OCI-LY1 (cell line): ENCODE results near the gene ELL2.

Experiments
- H2AFZ ChIP-seq: fragments of 200-600 bp; sonication (generic), shearing (Covaris generic); 2 replicates; pipeline ENCODE4 v1.6.0; 2014; ENCODE audit warnings: antibody characterized with exemption, mild to moderate bottlenecking, low read length
- H3F3A ChIP-seq: fragments of 200-600 bp; sonication (generic), shearing (Covaris generic); 2 replicates; pipeline ENCODE4 v1.6.0; 2014; ENCODE audit warnings: mild to moderate bottlenecking, antibody characterized with exemption, low read length, moderate library complexity; ENCODE audit not compliant: insufficient read depth
- H3K27ac ChIP-seq: fragments of 200-600 bp; sonication (generic); 2 replicates; pipeline ENCODE4 v1.5.1; 2014; ENCODE audit warnings: low read length, mixed run types, mild to moderate bottlenecking, low read depth; ENCODE audit not compliant: poor library complexity, severe bottlenecking
- H3K27me3 ChIP-seq: fragments of 200-600 bp; sonication (generic); 2 replicates; pipeline ENCODE4 v1.6.0; 2014; ENCODE audit warnings: antibody characterized with exemption, mild to moderate bottlenecking, low read length, moderate library complexity; ENCODE audit not compliant: insufficient read depth
- H3K36me3 ChIP-seq: fragments of 200-600 bp; sonication (generic); 2 replicates; pipeline ENCODE4 v1.6.1; 2014; ENCODE audit warnings: mild to moderate bottlenecking, antibody characterized with exemption, low read length, moderate library complexity, mixed read lengths; ENCODE audit not compliant: insufficient read depth
- H3K4me1 ChIP-seq: fragments of 200-600 bp; sonication (generic); 2 replicates; pipeline ENCODE4 v1.5.1; 2014; ENCODE audit warnings: mild to moderate bottlenecking, low read length, moderate library complexity; ENCODE audit not compliant: insufficient read depth, severe bottlenecking
- H3K4me2 ChIP-seq: fragments of 200-600 bp; sonication (generic), shearing (Covaris generic); 2 replicates; pipeline ENCODE4 v1.6.1; 2014; ENCODE audit warnings: low read length
- H3K4me3 ChIP-seq: fragments of 200-600 bp; sonication (generic); 2 replicates; pipeline ENCODE4 v1.5.1; 2014; ENCODE audit warnings: low read length, low read depth, mild to moderate bottlenecking, mixed read lengths; ENCODE audit not compliant: poor library complexity, severe bottlenecking
- H3K79me2 ChIP-seq: fragments of 200-600 bp; shearing (Covaris generic); 2 replicates; pipeline ENCODE4 v1.6.1; 2016; ENCODE audit warnings: mixed run types, low read length, mixed read lengths; ENCODE audit not compliant: insufficient read depth
- H3K9ac ChIP-seq: fragments of 200-600 bp; sonication (generic), shearing (Covaris generic); 2 replicates; pipeline ENCODE4 v1.6.1; 2014; ENCODE audit warnings: mild to moderate bottlenecking, low read length, mixed read lengths
- H3K9me2 ChIP-seq: fragments of 200-600 bp; sonication (generic), shearing (Covaris generic); 2 replicates; pipeline ENCODE4 v1.6.1; 2014; ENCODE audit warnings: low read depth, mild to moderate bottlenecking, low read length, mixed read lengths
- H3K9me3 ChIP-seq: fragments of 200-600 bp; shearing (Covaris generic); 2 replicates; pipeline ENCODE4 v1.6.1; 2014; ENCODE audit warnings: low read length, mixed read lengths
- H4K20me1 ChIP-seq: fragments of 200-600 bp; sonication (generic), shearing (Covaris generic); 2 replicates; pipeline ENCODE4 v1.6.0; 2016; ENCODE audit warnings: mild to moderate bottlenecking, low read length; ENCODE audit not compliant: insufficient read depth
- EZH2 ChIP-seq: fragments of 200-600 bp; sonication (generic), shearing (Covaris generic); IDR thresholded peaks from 2 replicates; pipeline ENCODE4 v1.8.0; 2017; ENCODE audit warnings: borderline replicate concordance, mixed run types, mild to moderate bottlenecking, antibody characterized with exemption, low read length, moderate library complexity, mixed read lengths
- TF ChIP-seq, protein P1 (sequence below): fragments of 200-600 bp; sonication (generic), shearing (Covaris generic); IDR thresholded peaks from 2 replicates; pipeline ENCODE4 v1.5.1; 2017; ENCODE audit warnings: mild to moderate bottlenecking, antibody characterized with exemption, low read length, moderate library complexity, mixed read lengths

Gene ELL2

GRCh38 chr5:95850391-95850894, 111.2 kb downstream of the ELL2 start:
- H3K79me2 ChIP-seq: no peaks in the 10 kb centered on the region
- H4K20me1 ChIP-seq: no peaks in the 10 kb centered on the region
- H3K27ac ChIP-seq: no peak overlapping the region
- no peak overlapping the region for H3K9ac ChIP-seq
- no peak overlapping the region for H3K4me2 ChIP-seq
- H2AFZ ChIP-seq: no peak overlapping the region
- H3F3A ChIP-seq: no peaks in the 10 kb centered on the region
- no peaks in the 10 kb centered on the region for H3K9me2 ChIP-seq
- TF ChIP-seq, protein P1, sequence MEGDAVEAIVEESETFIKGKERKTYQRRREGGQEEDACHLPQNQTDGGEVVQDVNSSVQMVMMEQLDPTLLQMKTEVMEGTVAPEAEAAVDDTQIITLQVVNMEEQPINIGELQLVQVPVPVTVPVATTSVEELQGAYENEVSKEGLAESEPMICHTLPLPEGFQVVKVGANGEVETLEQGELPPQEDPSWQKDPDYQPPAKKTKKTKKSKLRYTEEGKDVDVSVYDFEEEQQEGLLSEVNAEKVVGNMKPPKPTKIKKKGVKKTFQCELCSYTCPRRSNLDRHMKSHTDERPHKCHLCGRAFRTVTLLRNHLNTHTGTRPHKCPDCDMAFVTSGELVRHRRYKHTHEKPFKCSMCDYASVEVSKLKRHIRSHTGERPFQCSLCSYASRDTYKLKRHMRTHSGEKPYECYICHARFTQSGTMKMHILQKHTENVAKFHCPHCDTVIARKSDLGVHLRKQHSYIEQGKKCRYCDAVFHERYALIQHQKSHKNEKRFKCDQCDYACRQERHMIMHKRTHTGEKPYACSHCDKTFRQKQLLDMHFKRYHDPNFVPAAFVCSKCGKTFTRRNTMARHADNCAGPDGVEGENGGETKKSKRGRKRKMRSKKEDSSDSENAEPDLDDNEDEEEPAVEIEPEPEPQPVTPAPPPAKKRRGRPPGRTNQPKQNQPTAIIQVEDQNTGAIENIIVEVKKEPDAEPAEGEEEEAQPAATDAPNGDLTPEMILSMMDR: no peak
- no peak for TF ChIP-seq EZH2
- no peak overlapping the region for H3K4me3 ChIP-seq
- no peaks in the 10 kb centered on the region for H3K36me3 ChIP-seq
- no peaks in the 10 kb centered on the region for H3K9me3 ChIP-seq
- no peaks in the 10 kb centered on the region for H3K4me1 ChIP-seq
- no peaks in the 10 kb centered on the region for H3K27me3 ChIP-seq

GRCh38 chr5:95848701-95849100, 113.0 kb downstream of the ELL2 start:
- H3K4me2 ChIP-seq: no peak overlapping the region
- no peak overlapping the region for H3K4me3 ChIP-seq
- H3K9me3 ChIP-seq: no peaks in the 10 kb centered on the region

DNA sequence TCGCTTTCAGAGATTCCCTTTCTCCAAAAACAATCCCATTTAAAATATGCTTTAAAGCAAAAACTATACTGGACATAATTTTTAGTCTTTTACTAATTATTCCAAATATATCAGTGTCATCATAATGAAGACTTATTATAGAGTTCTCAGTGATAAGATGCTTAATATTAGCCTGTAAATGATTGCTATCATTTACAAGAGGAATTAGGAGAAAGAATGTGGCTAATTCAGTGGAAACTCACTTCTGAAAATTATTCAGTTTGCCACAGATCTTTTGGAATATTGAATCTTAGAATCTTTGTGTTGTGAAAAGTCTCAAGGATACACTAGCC, 114.4 kb downstream of the ELL2 start:
- H3K9me3 ChIP-seq: no peaks in the 10 kb centered on the region
- no peak overlapping the region for H3K9ac ChIP-seq
- H3K4me1 ChIP-seq: peaks cover 8% of the 10 kb centered on the region
- H3K79me2 ChIP-seq: no peaks in the 10 kb centered on the region
- no peak overlapping the region for H3K27ac ChIP-seq
- no peaks in the 10 kb centered on the region for H3K36me3 ChIP-seq
- TF ChIP-seq, protein P1: no peak
- no peak for TF ChIP-seq EZH2
- H3K4me3 ChIP-seq: no peak overlapping the region
- H2AFZ ChIP-seq: no peak overlapping the region
- no peaks in the 10 kb centered on the region for H4K20me1 ChIP-seq
- H3F3A ChIP-seq: no peaks in the 10 kb centered on the region
- no peaks in the 10 kb centered on the region for H3K9me2 ChIP-seq
- H3K4me2 ChIP-seq: no peak overlapping the region
- H3K27me3 ChIP-seq: no peaks in the 10 kb centered on the region

More at GRCh38 chr5:95848701-95849100, 113.0 kb downstream of the ELL2 start:
- Histone ChIP-seq H3F3A (no peaks in the 10 kb centered on the region), H3K4me1 (no peaks in the 10 kb centered on the region), H3K36me3 (no peaks in the 10 kb centered on the region), H2AFZ (no peak overlapping the region), H3K27me3 (no peaks in the 10 kb centered on the region), H3K9me2 (no peaks in the 10 kb centered on the region), H3K27ac (no peak overlapping the region), H3K79me2 (no peaks in the 10 kb centered on the region), H3K9ac (no peak overlapping the region), H4K20me1 (no peaks in the 10 kb centered on the region)
- no peak for TF ChIP-seq EZH2
- TF ChIP-seq, protein P1: no peak
